Activated CD4-positive, alpha-beta T cell treated with anti-CD3 and anti-CD28 coated beads for 4 hours (primary cell): ENCODE results near the gene EFHD1.
"Not testable (repeated sequence)": the region's sequence is repeated elsewhere in the genome, so short reads cannot be mapped to it uniquely, and the experiment has no call there.

Experiments
- DNase-seq, 2 donors: peaks; one replicate each; pipeline ENCODE4 v3.0.0-alpha.2; 2020

Gene EFHD1

DNA sequence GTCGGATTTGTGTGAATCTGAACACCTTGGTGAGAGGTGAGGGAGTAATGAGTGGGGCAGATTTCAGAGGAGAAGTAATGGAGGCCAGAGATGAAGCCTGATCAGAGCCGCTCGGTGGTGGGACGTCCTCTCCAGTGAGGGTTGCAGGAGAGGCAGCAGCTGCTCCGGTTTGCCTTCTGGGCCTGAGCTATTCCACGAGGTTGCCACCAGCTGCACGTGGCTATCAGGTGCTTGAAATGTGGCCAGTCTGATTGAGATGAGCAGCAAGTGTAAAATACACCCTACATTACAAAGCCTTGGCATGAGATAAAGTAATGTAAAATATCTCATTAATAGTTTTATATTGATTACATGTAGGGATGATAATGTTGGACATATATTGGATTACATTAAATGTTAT, 10.8 kb upstream of the EFHD1 start:
- no peak for DNase-seq

GRCh38 chr2:232623768-232624765, 9.3 kb upstream of the EFHD1 start:
- no peak for DNase-seq

DNA sequence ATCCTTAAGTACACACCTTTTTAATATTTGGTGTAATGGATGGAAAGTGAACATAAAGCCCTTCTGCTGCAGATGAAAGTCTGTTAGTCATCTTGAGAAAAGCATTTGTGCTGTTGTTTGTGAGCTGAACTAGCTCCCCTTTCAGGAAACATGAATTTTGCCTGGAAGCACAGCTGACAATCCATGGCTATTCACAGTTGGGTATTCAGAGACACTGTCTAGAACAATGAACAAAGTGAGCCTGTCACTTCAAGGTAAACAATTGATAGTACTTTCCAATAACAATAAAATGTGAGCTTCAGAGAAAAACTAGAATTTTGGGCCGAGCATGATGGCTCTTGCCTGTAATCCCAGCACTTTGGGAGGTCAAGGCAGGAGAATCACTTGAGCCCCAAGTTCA, 6.8 kb upstream of the EFHD1 start:
- no peak for DNase-seq

DNA sequence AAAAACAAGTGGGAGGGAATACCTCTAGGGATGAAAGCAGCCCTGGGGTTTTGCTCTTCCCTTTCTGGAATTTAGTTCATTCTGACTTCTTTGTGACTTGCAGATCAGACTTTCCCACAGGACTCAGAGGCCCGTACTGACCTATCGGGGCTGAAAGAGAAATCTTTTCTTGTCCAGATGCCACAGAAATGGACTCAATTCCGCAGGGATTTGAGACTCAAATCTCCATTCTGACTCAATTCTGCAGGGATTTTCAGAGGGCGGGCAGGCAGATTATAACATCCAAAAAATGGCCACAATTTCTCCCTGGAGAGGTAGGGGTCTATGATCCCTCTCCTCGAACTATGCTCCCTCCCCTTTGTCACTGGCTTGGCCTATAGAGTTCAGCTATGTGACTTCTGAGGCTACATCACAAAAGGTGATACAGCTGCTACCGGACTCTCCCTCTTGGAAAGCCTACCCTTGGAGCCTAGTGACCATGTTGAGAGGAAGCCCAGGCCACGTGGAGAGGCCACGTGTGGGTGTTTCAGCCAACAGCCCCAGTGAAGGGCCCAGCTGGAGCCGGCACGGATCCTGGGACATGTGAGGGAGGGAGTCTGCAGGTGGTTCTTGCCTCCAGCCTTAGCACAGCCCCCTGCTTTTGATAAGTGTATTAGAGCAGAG, 4.8 kb upstream of the EFHD1 start:
- no peak for DNase-seq

GRCh38 chr2:232629129-232629475, 4.3 kb upstream of the EFHD1 start:
- no peak for DNase-seq

DNA sequence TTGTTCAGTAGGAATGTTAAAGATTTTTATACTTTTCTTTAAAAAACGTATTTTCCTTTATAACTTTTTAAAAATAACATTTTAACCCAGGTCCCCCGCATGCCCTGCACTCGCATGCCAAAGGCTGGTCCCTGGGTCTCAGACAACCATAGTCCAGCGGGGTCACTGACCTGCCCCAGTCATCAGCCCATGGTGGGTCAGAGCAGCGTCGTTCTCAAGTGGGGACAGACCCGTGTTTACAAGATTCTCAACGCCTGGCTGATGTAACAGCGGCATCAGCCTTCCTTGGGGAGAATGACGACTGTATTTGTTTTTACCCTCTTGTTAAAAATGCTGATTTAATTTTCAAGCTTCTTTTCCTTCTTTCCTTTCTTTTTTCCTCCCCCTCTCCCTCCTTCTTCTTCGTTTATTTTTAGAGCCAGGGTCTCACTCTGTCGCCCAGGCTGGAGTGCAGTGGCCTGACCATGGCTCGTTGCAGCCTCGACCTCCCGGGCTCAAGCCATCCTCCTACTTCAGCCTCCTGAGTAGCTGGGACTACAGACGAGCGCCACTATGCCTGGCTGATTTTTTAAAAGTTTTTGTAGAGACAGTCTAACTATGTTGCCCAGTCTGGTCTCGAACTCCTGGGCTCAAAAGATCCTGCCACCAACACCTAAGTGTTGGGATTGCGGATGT, 1.0 kb upstream of the EFHD1 start:
- no peak for DNase-seq

GRCh38 chr2:232632904-232633412, 446 bp upstream of the EFHD1 start:
- DNase-seq: peak; percentile 12 to 13

- DNase-seq: no peak
These were observed 1.1 kb downstream of the EFHD1 start for GRCh38 chr2:232634206-232635150.

DNA sequence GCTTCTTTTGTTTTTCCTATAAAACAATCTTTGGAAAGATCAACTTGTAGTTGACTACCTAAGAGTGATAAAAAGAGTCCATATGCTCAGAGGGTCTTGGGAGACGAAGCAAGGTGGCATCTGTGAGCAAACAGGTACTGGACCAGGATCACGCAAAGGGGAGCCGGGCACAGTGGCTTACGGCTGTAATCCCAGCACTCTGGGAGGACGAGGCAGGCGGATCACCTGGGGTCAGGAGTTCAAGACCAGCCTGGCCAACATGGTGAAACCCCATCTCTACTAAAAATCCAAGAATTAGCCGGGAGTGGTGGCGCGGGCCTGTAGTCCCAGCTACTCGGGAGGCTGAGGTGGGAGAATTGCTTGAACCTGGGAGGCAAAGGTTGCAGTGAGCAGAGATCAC, 2.0 kb downstream of the EFHD1 start:
- DNase-seq: not testable (repeated sequence)

- DNase-seq: no peak
These were observed 2.4 kb downstream of the EFHD1 start for GRCh38 chr2:232635820-232636219.

GRCh38 chr2:232636788-232637420, 3.5 kb downstream of the EFHD1 start:
- no peak for DNase-seq

- DNase-seq: no peak
These were observed 4.6 kb downstream of the EFHD1 start for GRCh38 chr2:232637866-232638583.

GRCh38 chr2:232641153-232641848, 7.9 kb downstream of the EFHD1 start:
- no peak for DNase-seq

- DNase-seq: no peak
These were observed 9.7 kb downstream of the EFHD1 start for GRCh38 chr2:232643147-232643425.

- DNase-seq: no peak
These were observed 10.5 kb downstream of the EFHD1 start for GRCh38 chr2:232643813-232644347.

DNA sequence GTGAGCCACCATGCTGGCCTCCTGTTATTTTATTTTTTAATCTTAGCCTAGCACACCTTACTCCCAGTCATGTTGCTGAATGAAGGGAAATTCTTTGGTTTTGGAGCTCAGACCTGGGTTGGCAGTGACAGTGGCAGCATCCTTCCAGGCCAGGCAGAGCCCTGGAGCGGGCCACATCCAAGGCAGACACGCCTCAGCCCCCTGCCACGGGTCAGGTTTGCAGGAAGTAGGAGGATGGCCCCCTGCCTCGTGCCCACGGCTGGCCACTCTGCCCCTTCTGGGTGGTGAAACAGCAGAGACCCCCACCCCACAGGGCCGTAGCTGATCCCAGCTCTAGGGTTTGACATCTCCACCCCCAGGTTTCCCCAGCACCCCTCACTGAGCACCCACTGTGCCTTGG, 11.7 kb downstream of the EFHD1 start:
- DNase-seq: no peak

DNA sequence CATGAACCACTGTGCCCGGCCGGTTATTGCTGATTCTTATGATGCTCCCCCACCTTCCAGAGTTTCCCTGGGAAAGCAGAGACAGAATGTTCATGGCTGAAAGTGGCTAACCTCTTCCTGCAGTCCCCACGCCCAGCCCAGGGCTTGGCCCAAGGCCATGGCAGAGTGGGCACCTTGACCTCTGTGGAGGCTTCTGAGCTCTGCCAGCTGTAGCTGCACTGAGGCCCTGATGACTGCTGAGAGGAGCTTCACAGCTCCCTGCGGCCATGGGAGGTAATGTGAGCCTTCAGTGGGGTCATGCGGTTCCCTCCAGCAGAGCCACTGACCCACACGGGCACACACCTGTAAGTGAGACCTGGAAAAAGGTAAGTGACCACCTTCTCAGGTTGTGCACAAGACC, 13.3 kb downstream of the EFHD1 start:
- DNase-seq: no peak

- no peak for DNase-seq
These were observed 13.9 kb downstream of the EFHD1 start for GRCh38 chr2:232647261-232647660.

DNA sequence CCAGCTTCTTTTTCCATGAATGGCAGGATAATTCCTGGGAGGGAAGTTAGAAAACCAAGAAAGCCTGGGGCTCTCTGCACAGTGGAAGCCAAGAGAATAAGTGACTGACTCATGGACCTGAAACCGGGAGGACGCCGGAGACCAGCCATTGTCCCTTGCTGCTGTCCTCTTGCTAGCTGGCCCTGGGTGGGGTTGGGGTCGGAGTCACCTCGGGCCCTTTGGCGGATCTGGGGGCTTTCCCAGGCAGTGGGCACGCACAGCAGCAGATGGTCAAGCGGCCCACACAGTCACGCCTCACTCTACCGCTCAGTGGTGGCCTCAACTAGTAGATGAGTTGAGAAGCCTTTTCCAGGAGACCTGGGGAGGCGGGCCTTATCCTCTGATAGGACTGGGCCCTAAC, 15.6 kb downstream of the EFHD1 start:
- DNase-seq: no peak

DNA sequence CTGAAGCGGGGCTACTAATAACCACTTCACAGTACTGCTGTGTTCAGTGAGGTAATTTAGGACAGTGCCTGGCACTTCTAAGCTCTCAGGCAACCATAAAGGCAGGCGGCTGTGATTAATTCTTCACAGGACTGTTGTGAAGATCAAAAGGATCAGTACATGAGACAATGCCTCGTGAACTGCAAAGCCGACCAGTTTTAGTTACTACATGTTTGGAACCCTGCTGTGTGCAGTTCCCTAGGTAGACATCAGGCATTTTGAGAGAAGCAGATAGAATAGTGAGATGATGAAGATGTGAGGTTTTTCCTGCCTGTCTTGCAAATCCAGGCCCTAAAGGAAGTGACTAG, 19.1 kb downstream of the EFHD1 start:
- DNase-seq: no peak

DNA sequence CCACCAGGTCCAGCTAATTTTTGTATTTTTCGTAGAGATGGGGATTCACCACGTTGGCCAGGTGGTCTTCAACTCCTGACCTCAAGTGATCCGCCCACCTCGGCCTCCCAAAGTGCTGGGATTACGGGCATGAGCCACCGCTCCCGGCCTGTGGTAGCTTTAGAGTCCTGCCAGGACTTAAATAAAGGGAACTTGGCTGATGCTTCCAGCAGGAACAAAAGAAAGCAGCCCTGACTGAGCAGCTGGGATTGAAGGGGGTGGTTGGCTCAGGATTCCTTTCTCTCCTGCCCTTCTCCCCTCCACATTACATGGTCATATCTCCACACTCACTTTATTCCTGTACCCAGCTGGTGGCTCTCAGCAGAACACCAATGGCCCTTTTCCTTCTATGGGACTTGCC, 20.0 kb downstream of the EFHD1 start:
- DNase-seq: no peak
